H1 (cell line): ENCODE measurements around the gene TRAF1. TPM values are rescaled to one million over a fixed set of nuclear protein-coding genes. Genes with fewer than 3 reads are reported as not detected.

Experiments
- CTCF ChIA-PET: fragments of 300-600 bp; sonication (Branson Sonifier 250); formaldehyde crosslinking; loops from one replicate; lab custom pipeline; 2021; ENCODE audit not compliant: partially characterized antibody; lab: Charles Lee
- POLR2A ChIA-PET: fragments of 300-600 bp; sonication (Branson Sonifier 250); formaldehyde crosslinking; loops from one replicate; lab custom pipeline; 2021; ENCODE audit warnings: inconsistent platforms; ENCODE audit not compliant: partially characterized antibody; lab: Charles Lee
- DNase-seq, 2 experiments: peaks; one replicate each; pipeline versions ENCODE4 v3.0.0 to v3.0.0-alpha.2; 2010 to 2022; ENCODE audit warnings: low spot score in 2 of 2, low read depth in 1 of 2, mixed read lengths in 1 of 2
- FAIRE-seq: peaks from 2 replicates; lab custom pipeline; 2011; peaks lifted over from hg19 to GRCh38; lab: Jason Lieb, UNC
- H2AFZ ChIP-seq: 2 replicates; pipeline ENCODE4 v1.8.1; 2012; ENCODE audit warnings: low read length, inconsistent platforms
- H2AK5ac ChIP-seq: 2 replicates; pipeline ENCODE4 v1.6.1; 2013; ENCODE audit warnings: low read depth, low read length
- H2BK120ac ChIP-seq: replicated peaks from 2 replicates; pipeline ENCODE3; 2013; ENCODE audit warnings: low read depth, low read length, inconsistent platforms
- H2BK12ac ChIP-seq: 2 replicates; pipeline ENCODE4 v1.6.1; 2013; ENCODE audit warnings: low read depth, low read length
- H2BK15ac ChIP-seq: 2 replicates; pipeline ENCODE4 v1.6.1; 2013; ENCODE audit warnings: low read length
- H2BK20ac ChIP-seq: 2 replicates; pipeline ENCODE4 v1.6.1; 2013; ENCODE audit warnings: low read length
- H2BK5ac ChIP-seq: 2 replicates; pipeline ENCODE4 v1.6.1; 2013; ENCODE audit warnings: low read depth, low read length
- H3K14ac ChIP-seq: 2 replicates; pipeline ENCODE4 v1.6.1; 2013; ENCODE audit warnings: inconsistent platforms; ENCODE audit not compliant: insufficient read length
- H3K18ac ChIP-seq: 2 replicates; pipeline ENCODE4 v1.6.1; 2013; ENCODE audit warnings: low read length; ENCODE audit errors: extremely low read depth
- H3K23ac ChIP-seq: 2 replicates; pipeline ENCODE4 v1.6.1; 2013; ENCODE audit warnings: inconsistent platforms; ENCODE audit not compliant: insufficient read length
- H3K23me2 ChIP-seq: 2 replicates; pipeline ENCODE4 v1.6.1; 2013; ENCODE audit warnings: low read depth, low read length
- H3K27ac ChIP-seq: 2 replicates; pipeline ENCODE4 v1.6.1; 2011; ENCODE audit warnings: low read depth, low read length, inconsistent platforms
- H3K27me3 ChIP-seq, 4 experiments: replicated peaks in 1 of 4; 1 replicate in 1 of 4; 2 replicates in 3 of 4; pipeline versions ENCODE4 v1.6.1 to v1.8.1; 2011 to 2013; ENCODE audit warnings: low read length in 3 of 4, mild to moderate bottlenecking in 3 of 4, inconsistent platforms in 2 of 4, mixed read lengths in 2 of 4, moderate library complexity in 1 of 4; ENCODE audit not compliant: control insufficient read depth in 3 of 4, insufficient read depth in 3 of 4; ENCODE audit errors: extremely low read depth in 1 of 4
- H3K36me3 ChIP-seq, 4 experiments: 2 replicates each; pipeline versions ENCODE4 v1.6.1 to v1.8.1; 2011 to 2013; ENCODE audit warnings: mild to moderate bottlenecking in 4 of 4, low read length in 3 of 4, moderate library complexity in 2 of 4, control low read depth in 1 of 4, inconsistent platforms in 1 of 4; ENCODE audit not compliant: insufficient read depth in 4 of 4, control insufficient read depth in 2 of 4
- H3K4ac ChIP-seq: replicated peaks from 2 replicates; pipeline ENCODE3; 2013; ENCODE audit warnings: low read length, low read depth, mixed read lengths, inconsistent platforms; ENCODE audit not compliant: insufficient read length
- H3K4me1 ChIP-seq, 4 experiments: replicated peaks in 1 of 4; 1 replicate in 1 of 4; 2 replicates in 3 of 4; pipeline versions ENCODE4 v1.6.1 to v1.8.1; 2011 to 2013; ENCODE audit warnings: low read length in 3 of 4, inconsistent platforms in 2 of 4, mixed read lengths in 1 of 4; ENCODE audit not compliant: insufficient read depth in 4 of 4, control insufficient read depth in 3 of 4
- H3K4me2 ChIP-seq, 2 experiments: 2 replicates each; pipeline versions ENCODE4 v1.6.1 to v1.8.1; 2011 to 2013; ENCODE audit warnings: low read depth in 2 of 2, low read length in 2 of 2, control low read depth in 1 of 2, inconsistent platforms in 1 of 2, mild to moderate bottlenecking in 1 of 2; ENCODE audit not compliant: insufficient read depth in 1 of 2
- H3K4me3 ChIP-seq, 4 experiments: fragments of 200-600, 300-600 bp in 1 of 4; sonication (generic), shearing (Covaris generic), sonication (Bioruptor Twin) in 1 of 4; 2 replicates each; pipeline versions ENCODE4 v1.5.1 to v1.8.1; 2011 to 2016; ENCODE audit warnings: low read length in 4 of 4, low read depth in 3 of 4, control low read depth in 2 of 4, inconsistent platforms in 2 of 4, mild to moderate bottlenecking in 2 of 4, mixed read lengths in 1 of 4, moderate library complexity in 1 of 4; ENCODE audit not compliant: insufficient read depth in 2 of 4; ENCODE audit errors: extremely low read depth in 1 of 4
- H3K56ac ChIP-seq: replicated peaks from 2 replicates; pipeline ENCODE3; 2013; ENCODE audit warnings: low read depth, mild to moderate bottlenecking, mixed read lengths, low read length, inconsistent platforms; ENCODE audit not compliant: insufficient read length
- H3K79me1 ChIP-seq: 2 replicates; pipeline ENCODE4 v1.6.1; 2013; ENCODE audit warnings: low read depth, low read length, control low read depth
- H3K79me2 ChIP-seq, 2 experiments: 2 replicates each; pipeline versions ENCODE4 v1.6.1 to v1.8.1; 2012 to 2013; ENCODE audit warnings: low read length in 2 of 2, mild to moderate bottlenecking in 2 of 2, inconsistent platforms in 1 of 2; ENCODE audit not compliant: insufficient read depth in 2 of 2, control insufficient read depth in 1 of 2
- H3K9ac ChIP-seq, 4 experiments: replicated peaks in 1 of 4; 1 replicate in 1 of 4; 2 replicates in 3 of 4; pipeline versions ENCODE4 v1.6.1 to v1.8.1; 2011 to 2013; ENCODE audit warnings: low read depth in 3 of 4, low read length in 3 of 4, control low read depth in 2 of 4, mild to moderate bottlenecking in 2 of 4, moderate library complexity in 2 of 4, inconsistent platforms in 1 of 4; ENCODE audit errors: extremely low read depth in 1 of 4
- H3K9me3 ChIP-seq, 2 experiments: 2 replicates each; pipeline versions ENCODE4 v1.6.1 to v1.8.1; 2012 to 2013; ENCODE audit warnings: mild to moderate bottlenecking in 2 of 2, moderate library complexity in 2 of 2, control low read depth in 1 of 2, inconsistent platforms in 1 of 2, low read depth in 1 of 2, low read length in 1 of 2, mixed read lengths in 1 of 2; ENCODE audit not compliant: insufficient read depth in 2 of 2
- H4K20me1 ChIP-seq, 2 experiments: replicated peaks in 1 of 2; 2 replicates each; pipeline versions ENCODE3 to v1.8.1; 2011 to 2013; ENCODE audit warnings: inconsistent platforms in 2 of 2, low read length in 2 of 2, mild to moderate bottlenecking in 1 of 2; ENCODE audit not compliant: insufficient read depth in 2 of 2, control insufficient read depth in 1 of 2
- H4K5ac ChIP-seq: 2 replicates; pipeline ENCODE4 v1.6.1; 2013; ENCODE audit warnings: low read length, low read depth, mixed read lengths, inconsistent platforms; ENCODE audit not compliant: insufficient read length
- H4K8ac ChIP-seq: 2 replicates; pipeline ENCODE4 v1.8.0; 2013; ENCODE audit warnings: mild to moderate bottlenecking, moderate library complexity, low read length, inconsistent platforms; ENCODE audit not compliant: insufficient read depth; ENCODE audit errors: extremely low read depth
- H4K91ac ChIP-seq: replicated peaks from 2 replicates; pipeline ENCODE3; 2013; ENCODE audit warnings: low read length, mixed read lengths, inconsistent platforms; ENCODE audit not compliant: insufficient read length
- BACH1 ChIP-seq: IDR thresholded peaks from 2 replicates; pipeline ENCODE4 v1.6.1; 2012; ENCODE audit warnings: low read length, improper control_type of control experiment
- CBX5 ChIP-seq: fragments of 300-800, 300-1000 bp; sonication (generic); IDR thresholded peaks from 2 replicates; pipeline ENCODE4 v1.7.1; 2016; ENCODE audit warnings: antibody characterized with exemption, low read length, low read depth
- CHD1 ChIP-seq: IDR thresholded peaks from 2 replicates; pipeline ENCODE4 v1.6.1; 2012; ENCODE audit warnings: low read depth, low read length, improper control_type of control experiment
- EGR1 ChIP-seq: IDR thresholded peaks from 2 replicates; pipeline ENCODE4 v1.6.1; 2011; ENCODE audit warnings: low read depth, low read length, borderline replicate concordance
- GABPA ChIP-seq: IDR thresholded peaks from 2 replicates; pipeline ENCODE4 v1.6.1; 2011; ENCODE audit warnings: mild to moderate bottlenecking, low read length, moderate library complexity, borderline replicate concordance; ENCODE audit not compliant: insufficient read depth
- GTF2F1 ChIP-seq: IDR thresholded peaks from 2 replicates; pipeline ENCODE4 v1.6.1; 2012; ENCODE audit warnings: low read depth, low read length, improper control_type of control experiment, borderline replicate concordance
- NANOG ChIP-seq: IDR thresholded peaks from 2 replicates; pipeline ENCODE4 v1.6.1; 2011; ENCODE audit warnings: low read length, low read depth, mild to moderate bottlenecking, inconsistent platforms; ENCODE audit not compliant: insufficient read depth, poor library complexity, severe bottlenecking
- PHF8 ChIP-seq: fragments of 200-600 bp; sonication (generic); conservative IDR thresholded peaks from 2 replicates; pipeline ENCODE4 v1.7.1; 2012; ENCODE audit warnings: low read depth, mild to moderate bottlenecking, inconsistent platforms, low read length, moderate library complexity
- SP1 ChIP-seq: IDR thresholded peaks from 2 replicates; pipeline ENCODE4 v1.6.1; 2011; ENCODE audit warnings: low read depth, low read length
- SP2 ChIP-seq: IDR thresholded peaks from 2 replicates; pipeline ENCODE4 v1.6.1; 2012; ENCODE audit warnings: mild to moderate bottlenecking, low read length, inconsistent platforms
- TAF1 ChIP-seq: IDR thresholded peaks from 2 replicates; pipeline ENCODE4 v1.6.1; 2011; ENCODE audit warnings: mild to moderate bottlenecking, low read depth, low read length
- TAF7 ChIP-seq: optimal IDR thresholded peaks from 2 replicates; pipeline ENCODE3; 2011; ENCODE audit warnings: low read depth, mild to moderate bottlenecking, inconsistent platforms, low read length, moderate library complexity, borderline replicate concordance
- TBP ChIP-seq: IDR thresholded peaks from 2 replicates; pipeline ENCODE4 v1.6.1; 2011; ENCODE audit warnings: low read depth, low read length, improper control_type of control experiment
- TCF12 ChIP-seq: IDR thresholded peaks from 2 replicates; pipeline ENCODE4 v1.6.1; 2011; ENCODE audit warnings: low read depth, mild to moderate bottlenecking, low read length
- polyA plus RNA-seq, 7 experiments: library from polyadenylated mRNA; depleted of rRNA in 3 of 7; stranded (reverse) in 5 of 7; unstranded in 2 of 7; fragments of >200 nt in 5 of 7; fragments of 200-250 nt in 2 of 7; gene quantifications; 1 replicate in 5 of 7; 2 replicates in 1 of 7; 4 replicates in 1 of 7; pipeline versions ENCODE4 v1.2.1 to v1.2.3, GENCODE V29; 2011 to 2013; ENCODE audit warnings: missing spikeins in 2 of 7, mixed read lengths in 2 of 7
- total RNA-seq: library from RNA; stranded (reverse); fragmentation: NEBNext Ultra II Directional; extraction: Animal tissue kit (Norgen Biotek cat#: 25700); gene quantifications from 2 replicates; pipeline ENCODE4 v1.2.1, GENCODE V29; 2021
- TF ChIP-seq, protein P1 (sequence below): IDR thresholded peaks from 2 replicates; pipeline ENCODE4 v1.6.1; 2012; ENCODE audit warnings: inconsistent platforms

Gene TRAF1
- total and polyA plus RNA-seq, 2 of the 8 experiments (the other 6 are each of a cell fraction or from before 2014, with no cell fraction given): 1.6 to 3.2 TPM

DNA sequence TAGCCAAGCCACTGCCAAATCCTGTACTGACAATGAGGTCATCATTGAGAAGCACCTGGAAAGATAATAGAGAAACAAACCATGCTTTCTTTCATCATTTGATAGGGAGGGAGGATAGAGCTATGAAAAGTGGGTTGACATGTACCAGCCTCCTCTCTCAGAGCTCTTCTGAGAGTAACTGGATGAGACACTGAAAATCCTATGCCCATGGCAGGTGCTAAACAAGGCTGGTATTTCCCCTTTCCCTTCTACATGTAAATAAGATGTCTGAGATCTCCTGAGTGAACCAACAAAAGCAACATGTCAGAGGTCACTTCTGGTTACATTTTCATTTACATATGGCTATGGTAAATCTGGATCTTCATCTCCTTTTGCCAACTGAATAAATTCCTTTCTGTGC lies 45.3 kb upstream of the TRAF1 start:
- H3K23me2 ChIP-seq: no peaks in the 10 kb centered on the region
- no peak overlapping the region for H3K23ac ChIP-seq
- DNase-seq (no peak), FAIRE-seq (no peak)
- H3K27me3 ChIP-seq: no peaks in the 10 kb centered on the region
- H3K27ac ChIP-seq: no peak overlapping the region
- H3K4ac ChIP-seq: no peak overlapping the region
- H3K9ac ChIP-seq: no peak overlapping the region
- H3K79me2 ChIP-seq: no peaks in the 10 kb centered on the region
- POLR2A ChIA-PET: no interaction called here
- no peak overlapping the region for H2AK5ac ChIP-seq
- H2BK120ac ChIP-seq: no peak overlapping the region
- H4K5ac ChIP-seq: no peak overlapping the region
- CTCF ChIA-PET: interaction anchor here (1.0 to 2.2 kb wide), 5 partner anchors 8 to 88 kb away, joined by 3 to 20 read pairs (median 3); no protein-coding TSS in a partner anchor
- no peak overlapping the region; the same call in 1 of the 2 replicates for H2AFZ ChIP-seq
- H4K20me1 ChIP-seq: no peaks in the 10 kb centered on the region
- H3K36me3 ChIP-seq: no peaks in the 10 kb centered on the region
- H3K18ac ChIP-seq: no peak overlapping the region
- no peak overlapping the region for H4K8ac ChIP-seq
- no peaks in the 10 kb centered on the region for H3K9me3 ChIP-seq
- H3K4me3 ChIP-seq: no peak overlapping the region
- no peaks in the 10 kb centered on the region for H3K79me1 ChIP-seq
- H3K4me2 ChIP-seq: no peak overlapping the region
- H2BK5ac ChIP-seq: no peak overlapping the region
- no peak overlapping the region for H2BK20ac ChIP-seq
- H2BK15ac ChIP-seq: no peak overlapping the region
- H3K4me1 ChIP-seq: peaks cover 0 to 4% (median 0%) of the 10 kb centered on the region in 4 experiments; a peak in 1 of 7 replicates
- no peak overlapping the region for H4K91ac ChIP-seq
- no peak for TF ChIP-seq PHF8
- no peak for TF ChIP-seq TCF12
- no peak for TF ChIP-seq EGR1
- TF ChIP-seq TAF7: no peak
- TF ChIP-seq, protein P1, sequence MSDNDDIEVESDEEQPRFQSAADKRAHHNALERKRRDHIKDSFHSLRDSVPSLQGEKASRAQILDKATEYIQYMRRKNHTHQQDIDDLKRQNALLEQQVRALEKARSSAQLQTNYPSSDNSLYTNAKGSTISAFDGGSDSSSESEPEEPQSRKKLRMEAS: no peak
- TF ChIP-seq NANOG: no peak
- TF ChIP-seq GABPA: no peak
- no peak for TF ChIP-seq SP1
- TF ChIP-seq CHD1: no peak
- no peak for TF ChIP-seq TAF1
- no peak for TF ChIP-seq TBP
- TF ChIP-seq SP2: no peak
- no peak for TF ChIP-seq GTF2F1
- no peak for TF ChIP-seq BACH1
- no peak for TF ChIP-seq CBX5
- no peak overlapping the region for H3K56ac ChIP-seq
- no peak overlapping the region for H2BK12ac ChIP-seq
- H3K14ac ChIP-seq: no peak overlapping the region
